Activated B cell treated with CpG ODN at 0.5 μM for 24 hours (primary cell): ENCODE data around the gene USP4. TPM values are rescaled to one million over a fixed set of nuclear protein-coding genes. Genes with fewer than 3 reads are reported as not detected.
"Not testable (repeated sequence)": the region's sequence is repeated elsewhere in the genome, so short reads cannot be mapped to it uniquely, and the experiment has no call there.

Source experiments
- ATAC-seq: fragments of 200-7000 bp; cut with Tn5 transposase; one replicate; pipeline ENCODE4 v1.10.0; 2021; ENCODE audit warnings: low read depth, mild to moderate bottlenecking, moderate library complexity
- CTCF ChIA-PET: fragments of 350-600 bp; sonication (Branson Sonifier 250); formaldehyde crosslinking; loops from one replicate; lab custom pipeline; 2021; ENCODE audit warnings: antibody characterized with exemption; lab: Charles Lee
- POLR2A ChIA-PET: fragments of 350-600 bp; sonication (Branson Sonifier 250); formaldehyde crosslinking; loops from one replicate; lab custom pipeline; 2021; ENCODE audit warnings: antibody characterized with exemption; lab: Charles Lee
- DNase-seq: peaks from one replicate; pipeline ENCODE4 v3.0.0; 2022
- H3K27ac Mint-ChIP-seq: one replicate; pipeline ENCODE4 v1.8.0; 2020; ENCODE audit warnings: mixed read lengths
- H3K27me3 Mint-ChIP-seq: one replicate; pipeline ENCODE4 v1.8.0; 2021; ENCODE audit warnings: mixed read lengths
- H3K36me3 Mint-ChIP-seq: one replicate; pipeline ENCODE4 v1.8.0; 2021; ENCODE audit warnings: low read depth, mixed read lengths
- H3K4me1 Mint-ChIP-seq: one replicate; pipeline ENCODE4 v1.8.0; 2021; ENCODE audit warnings: mixed read lengths
- H3K4me3 Mint-ChIP-seq: one replicate; pipeline ENCODE4 v1.8.0; 2020; ENCODE audit warnings: mild to moderate bottlenecking, mixed read lengths
- H3K9me3 Mint-ChIP-seq: one replicate; pipeline ENCODE4 v1.8.0; 2020; ENCODE audit warnings: mixed read lengths
- intact Hi-C: fragments of 100-400 bp; cut with micrococcal nuclease; formaldehyde crosslinking; loops from one replicate; pipeline ENCODE4 v1.15.1; 2024
- total RNA-seq: library from RNA; stranded (reverse); gene quantifications from 2 replicates; pipeline ENCODE4 v1.2.3, GENCODE V29; 2022
- TF ChIP-seq, protein P1 (sequence below): fragments of 200-600 bp; IDR thresholded peaks from one replicate; pipeline ENCODE4 v1.8.0; 2022; ENCODE audit warnings: antibody characterized with exemption, mild to moderate bottlenecking

Gene USP4
- total RNA-seq, 1 donor from 2014 or later: 115 TPM

DNA sequence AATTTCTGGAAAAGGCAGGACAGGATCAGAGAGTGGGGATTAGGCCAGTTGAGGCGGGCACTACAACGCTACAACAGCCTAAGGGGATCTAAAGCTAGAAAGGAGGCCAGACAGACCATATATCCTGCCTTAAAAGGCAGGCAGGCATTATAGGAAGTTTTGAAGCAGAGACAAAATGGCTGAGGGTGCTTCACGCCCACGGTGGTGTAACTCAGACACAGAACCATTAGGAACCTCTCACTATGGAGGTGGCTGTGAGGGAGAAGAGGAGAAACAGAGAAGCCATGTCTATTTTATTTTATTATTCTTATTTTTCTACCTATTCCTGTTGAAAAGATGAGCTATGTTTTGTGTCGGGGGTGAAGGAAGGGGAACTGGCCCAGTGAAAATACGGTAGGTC, 2.1 kb upstream of the USP4 start:
- intact Hi-C loops: loop anchor here (2.0 to 5.0 kb wide), 3 partner anchors 330 to 895 kb away; partner anchors contain the start of genes APEH, GNAI2 and WDR6

DNA sequence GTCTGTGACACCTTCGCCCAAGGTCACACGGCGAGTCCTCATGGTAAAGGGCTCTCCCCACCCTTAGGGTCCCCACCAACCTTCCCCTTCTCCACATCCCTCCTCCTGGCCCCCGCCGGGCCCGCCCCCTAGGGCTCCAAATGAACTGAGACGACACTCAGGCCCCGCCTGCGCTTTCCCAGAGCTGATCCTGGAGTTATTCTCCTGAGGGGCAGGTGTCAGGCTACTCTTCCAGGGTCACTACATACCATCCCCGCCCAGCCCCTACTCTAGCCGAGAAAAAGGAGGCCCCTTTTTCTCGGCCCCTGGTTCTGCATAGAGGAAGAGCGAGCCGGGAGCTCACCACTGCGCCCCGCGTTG, 292 bp downstream of the USP4 start:
- DNase-seq: no peak
- ChIA-PET POLR2A (interaction anchor here (0.6 to 4.4 kb wide), 40 partner anchors 10 to 1010 kb away, joined by 3 to 106 read pairs (median 6); partner anchors contain the start of genes ARIH2, C3orf62, CCDC71 and DAG1), CTCF (interaction anchor here (0.5 to 3.3 kb wide), 16 partner anchors 18 to 333 kb away, joined by 3 to 52 read pairs (median 5); partner anchors contain the start of genes DAG1, KLHDC8B and NICN1)
- TF ChIP-seq, protein P1, sequence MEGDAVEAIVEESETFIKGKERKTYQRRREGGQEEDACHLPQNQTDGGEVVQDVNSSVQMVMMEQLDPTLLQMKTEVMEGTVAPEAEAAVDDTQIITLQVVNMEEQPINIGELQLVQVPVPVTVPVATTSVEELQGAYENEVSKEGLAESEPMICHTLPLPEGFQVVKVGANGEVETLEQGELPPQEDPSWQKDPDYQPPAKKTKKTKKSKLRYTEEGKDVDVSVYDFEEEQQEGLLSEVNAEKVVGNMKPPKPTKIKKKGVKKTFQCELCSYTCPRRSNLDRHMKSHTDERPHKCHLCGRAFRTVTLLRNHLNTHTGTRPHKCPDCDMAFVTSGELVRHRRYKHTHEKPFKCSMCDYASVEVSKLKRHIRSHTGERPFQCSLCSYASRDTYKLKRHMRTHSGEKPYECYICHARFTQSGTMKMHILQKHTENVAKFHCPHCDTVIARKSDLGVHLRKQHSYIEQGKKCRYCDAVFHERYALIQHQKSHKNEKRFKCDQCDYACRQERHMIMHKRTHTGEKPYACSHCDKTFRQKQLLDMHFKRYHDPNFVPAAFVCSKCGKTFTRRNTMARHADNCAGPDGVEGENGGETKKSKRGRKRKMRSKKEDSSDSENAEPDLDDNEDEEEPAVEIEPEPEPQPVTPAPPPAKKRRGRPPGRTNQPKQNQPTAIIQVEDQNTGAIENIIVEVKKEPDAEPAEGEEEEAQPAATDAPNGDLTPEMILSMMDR: no peak
- H3K4me3 Mint-ChIP-seq: peak overlapping the region; percentile 95
- H3K27me3 Mint-ChIP-seq: no peaks in the 10 kb centered on the region
- H3K4me1 Mint-ChIP-seq: peaks cover 58% of the 10 kb centered on the region
- ATAC-seq: no peak
- H3K27ac Mint-ChIP-seq: peak overlapping the region; percentile 99
- H3K9me3 Mint-ChIP-seq: no peaks in the 10 kb centered on the region
- peaks cover 25% of the 10 kb centered on the region for H3K36me3 Mint-ChIP-seq
- intact Hi-C loops: no loop called here

More for the DNA sequence above, 2.1 kb upstream of the USP4 start:
- ChIA-PET CTCF (interaction anchor here (1.1 kb wide), 1 partner anchor 129 kb away, joined by 3 read pairs; no protein-coding TSS in a partner anchor), POLR2A (interaction anchor here (0.6 to 5.5 kb wide), 7 partner anchors 10 to 106 kb away, joined by 3 to 54 read pairs (median 3); partner anchors contain the start of genes GPX1, NICN1, RHOA and TCTA)
- ATAC-seq: no peak
- no peaks in the 10 kb centered on the region for H3K27me3 Mint-ChIP-seq
- H3K9me3 Mint-ChIP-seq: no peaks in the 10 kb centered on the region
- H3K36me3 Mint-ChIP-seq: peaks cover 9% of the 10 kb centered on the region
- peak overlapping the region; percentile 22 for H3K4me3 Mint-ChIP-seq
- peak overlapping the region; percentile 89 for H3K27ac Mint-ChIP-seq
- no peak for DNase-seq
- H3K4me1 Mint-ChIP-seq: peaks cover 82% of the 10 kb centered on the region
- TF ChIP-seq, protein P1: no peak

DNA sequence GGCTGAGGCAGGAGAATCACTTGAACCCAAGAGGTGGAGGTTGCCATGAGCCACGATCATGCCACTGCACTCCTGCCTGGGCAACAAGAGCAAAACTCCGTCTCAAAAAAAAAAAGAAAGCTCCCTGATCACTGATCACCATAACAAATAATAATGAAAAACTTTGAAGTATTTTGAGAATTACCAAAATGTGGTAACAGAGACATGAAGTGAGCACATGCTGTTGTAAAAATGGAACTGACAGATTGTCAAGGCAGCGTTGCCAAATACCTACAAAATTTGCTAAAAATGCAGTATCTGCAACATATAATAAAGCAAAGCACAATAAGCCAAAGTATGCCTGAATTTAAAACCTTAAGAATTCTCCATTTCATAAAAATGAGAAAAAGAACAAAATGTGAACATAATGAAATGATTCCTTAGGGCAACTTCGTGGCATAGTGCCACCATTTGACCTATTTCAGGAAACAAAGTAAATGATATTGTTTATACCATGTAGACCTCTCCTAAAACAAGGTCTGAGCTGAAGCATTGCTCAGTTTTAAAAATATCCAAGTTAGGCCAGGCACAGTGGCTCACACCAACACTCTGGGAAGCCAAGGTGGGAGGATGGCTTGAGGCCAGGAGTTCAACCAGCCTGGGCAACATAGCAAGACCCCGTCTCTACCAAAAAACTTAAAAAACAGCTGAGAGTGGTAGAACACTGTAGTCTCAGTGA, 5.8 kb downstream of the USP4 start:
- ATAC-seq: no peak
- intact Hi-C loops: no loop called here
- CTCF ChIA-PET: no interaction called here

DNA sequence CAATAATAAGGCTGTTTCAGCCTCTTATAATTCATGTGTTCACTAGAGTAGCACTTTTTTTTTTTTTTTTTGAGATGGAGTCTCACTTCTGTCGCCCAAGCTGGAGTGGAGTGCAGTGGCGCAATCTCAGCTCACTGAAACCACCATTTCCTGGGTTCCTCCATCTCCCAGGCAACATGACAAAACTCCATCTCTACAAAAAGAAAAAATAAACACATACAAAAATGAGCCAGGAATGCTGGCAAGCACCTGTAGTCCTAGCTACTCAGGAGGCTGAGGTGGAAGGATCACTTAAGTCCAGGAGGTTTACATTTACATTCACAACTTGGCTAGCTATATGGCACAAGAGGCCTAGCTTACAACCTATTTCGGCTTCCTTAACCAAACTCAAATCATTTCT, 6.8 kb downstream of the USP4 start:
- DNase-seq (no peak), ATAC-seq (no peak)
- no peak overlapping the region for H3K4me3 Mint-ChIP-seq
- peaks cover 70% of the 10 kb centered on the region for H3K36me3 Mint-ChIP-seq
- H3K27ac Mint-ChIP-seq: no peak overlapping the region
- ChIA-PET CTCF (no interaction called here), POLR2A (interaction anchor here (0.6 to 0.7 kb wide), 2 partner anchors 12 kb away, joined by 4 to 7 read pairs; no protein-coding TSS in a partner anchor)
- peaks cover 2% of the 10 kb centered on the region for H3K4me1 Mint-ChIP-seq
- intact Hi-C loops: no loop called here
- TF ChIP-seq, protein P1: no peak
- no peaks in the 10 kb centered on the region for H3K27me3 Mint-ChIP-seq
- H3K9me3 Mint-ChIP-seq: no peaks in the 10 kb centered on the region

More for the DNA sequence above, 5.8 kb downstream of the USP4 start:
- POLR2A ChIA-PET: interaction anchor here (1.0 to 1.1 kb wide), 2 partner anchors 11 to 96 kb away, joined by 3 read pairs; partner anchors contain the start of gene NICN1
- no peak overlapping the region for H3K4me3 Mint-ChIP-seq
- TF ChIP-seq, protein P1: no peak
- peaks cover 12% of the 10 kb centered on the region for H3K4me1 Mint-ChIP-seq
- H3K36me3 Mint-ChIP-seq: peaks cover 67% of the 10 kb centered on the region
- no peaks in the 10 kb centered on the region for H3K9me3 Mint-ChIP-seq
- no peak overlapping the region for H3K27ac Mint-ChIP-seq
- no peak for DNase-seq
- H3K27me3 Mint-ChIP-seq: no peaks in the 10 kb centered on the region

DNA sequence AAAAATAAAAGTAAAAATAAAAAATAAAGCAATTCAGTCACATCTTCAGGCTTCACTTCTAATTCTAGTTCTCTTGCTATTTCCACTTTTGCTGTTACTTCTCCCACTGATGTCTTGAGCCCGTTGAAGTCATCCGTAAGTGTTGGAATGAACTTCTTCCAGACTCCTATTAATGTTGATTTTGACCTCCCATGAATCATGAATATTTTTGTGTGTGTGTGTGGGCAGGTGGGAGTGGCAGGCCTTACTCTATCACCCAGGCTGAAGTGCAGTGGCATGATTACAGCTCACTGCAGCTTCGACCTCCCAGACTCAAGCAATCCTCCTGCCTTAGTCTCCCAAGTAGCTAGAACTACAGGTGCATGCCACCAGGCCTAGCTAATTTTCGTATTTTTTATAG, 10.7 kb downstream of the USP4 start:
- ChIA-PET POLR2A (no interaction called here), CTCF (no interaction called here)
- Mint-ChIP-seq H3K27me3 (no peaks in the 10 kb centered on the region), H3K27ac (no peak overlapping the region), H3K36me3 (peaks cover 84% of the 10 kb centered on the region), H3K4me3 (no peak overlapping the region), H3K4me1 (no peaks in the 10 kb centered on the region), H3K9me3 (no peaks in the 10 kb centered on the region)
- intact Hi-C loops: no loop called here
- ATAC-seq (no peak), DNase-seq (no peak)
- TF ChIP-seq, protein P1: no peak

DNA sequence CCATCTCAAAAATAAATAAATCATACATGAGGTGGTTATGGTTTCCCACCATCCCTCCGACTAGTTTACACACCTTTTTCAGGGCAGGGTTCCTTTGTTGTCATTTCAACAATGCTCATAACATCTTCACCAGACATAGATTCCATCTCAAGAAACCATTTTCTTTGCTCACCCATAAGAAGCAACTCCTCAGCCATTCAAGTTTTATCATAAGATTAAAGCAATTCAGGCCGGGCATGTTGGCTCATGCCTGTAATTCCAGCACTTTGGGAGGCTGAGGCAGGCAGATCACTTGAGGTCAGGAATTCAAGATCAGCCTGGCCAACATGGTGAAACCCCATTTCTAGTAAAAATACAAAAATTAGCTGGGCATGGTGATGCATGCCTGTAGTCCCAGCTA, 11.5 kb downstream of the USP4 start:
- H3K27me3 Mint-ChIP-seq, H3K4me3 Mint-ChIP-seq, POLR2A ChIA-PET, ATAC-seq, H3K27ac Mint-ChIP-seq, intact Hi-C loops, H3K4me1 Mint-ChIP-seq, DNase-seq, CTCF ChIA-PET, H3K9me3 Mint-ChIP-seq: not testable (repeated sequence)
- H3K36me3 Mint-ChIP-seq: peaks cover 84% of the 10 kb centered on the region
